Naive thymus-derived CD8-positive, alpha-beta T cell (primary cell): ENCODE data around the gene CCDC197. TPM values are rescaled to one million over a fixed set of nuclear protein-coding genes. Genes with fewer than 3 reads are reported as not detected.

Experiments used
- ATAC-seq, 2 donors: fragments of 150-1000 bp; cut with Tn5 transposase in 1 of 2; sonication (Bioruptor Pico), chemical (Tn5 transposase) in 1 of 2; 1 replicate in 1 of 2; 2 replicates in 1 of 2; pipeline ENCODE4 v1.10.0; 2021; ENCODE audit warnings: mild to moderate bottlenecking in 2 of 2, moderate library complexity in 2 of 2
- POLR2A ChIA-PET: fragments of 350-600 bp; sonication (Branson Sonifier 250); formaldehyde crosslinking; loops from one replicate; lab custom pipeline; 2021; ENCODE audit warnings: antibody characterized with exemption; lab: Charles Lee
- DNase-seq, 10 donors: peaks; one replicate each; pipeline versions ENCODE4 v3.0.0 to v3.0.0-alpha.2; 2020 to 2022
- H3K27ac Mint-ChIP-seq, 10 donors: one replicate each; pipeline ENCODE4 v1.8.0; 2020 to 2022; ENCODE audit warnings: mild to moderate bottlenecking in 10 of 10, mixed read lengths in 10 of 10, moderate library complexity in 4 of 10, inconsistent platforms in 1 of 10
- H3K27me3 Mint-ChIP-seq, 5 donors: one replicate each; pipeline ENCODE4 v1.8.0; 2021 to 2022; ENCODE audit warnings: mixed read lengths in 5 of 5
- H3K36me3 Mint-ChIP-seq, 3 donors: one replicate each; pipeline ENCODE4 v1.8.0; 2020 to 2022; ENCODE audit warnings: mixed read lengths in 3 of 3, mild to moderate bottlenecking in 2 of 3, inconsistent platforms in 1 of 3
- H3K4me1 Mint-ChIP-seq, 4 donors: one replicate each; pipeline ENCODE4 v1.8.0; 2021 to 2022; ENCODE audit warnings: mixed read lengths in 4 of 4
- H3K4me3 Mint-ChIP-seq, 10 donors: one replicate each; pipeline ENCODE4 v1.8.0; 2020 to 2022; ENCODE audit warnings: mild to moderate bottlenecking in 10 of 10, mixed read lengths in 10 of 10, moderate library complexity in 6 of 10, inconsistent platforms in 1 of 10
- H3K9me3 Mint-ChIP-seq, 9 donors: one replicate each; pipeline ENCODE4 v1.8.0; 2020 to 2022; ENCODE audit warnings: mixed read lengths in 9 of 9, mild to moderate bottlenecking in 3 of 9, inconsistent platforms in 1 of 9, moderate library complexity in 1 of 9
- polyA plus RNA-seq, 3 donors: library from polyadenylated mRNA; unstranded; fragments of 300-500 nt; fragmentation: Illumina TruSeq; gene quantifications; one replicate each; pipeline ENCODE4 v1.2.3, GENCODE V29; 2021
- total RNA-seq, 8 experiments: library from RNA in 2 of 8; stranded (reverse) in 2 of 8; gene quantifications; one replicate each; pipeline ENCODE4 v1.2.3 and lab custom pipeline; 2021 to 2026

The CCDC197 gene
- total and polyA plus RNA-seq, 5 experiments from 2014 or later = not detected

DNA sequence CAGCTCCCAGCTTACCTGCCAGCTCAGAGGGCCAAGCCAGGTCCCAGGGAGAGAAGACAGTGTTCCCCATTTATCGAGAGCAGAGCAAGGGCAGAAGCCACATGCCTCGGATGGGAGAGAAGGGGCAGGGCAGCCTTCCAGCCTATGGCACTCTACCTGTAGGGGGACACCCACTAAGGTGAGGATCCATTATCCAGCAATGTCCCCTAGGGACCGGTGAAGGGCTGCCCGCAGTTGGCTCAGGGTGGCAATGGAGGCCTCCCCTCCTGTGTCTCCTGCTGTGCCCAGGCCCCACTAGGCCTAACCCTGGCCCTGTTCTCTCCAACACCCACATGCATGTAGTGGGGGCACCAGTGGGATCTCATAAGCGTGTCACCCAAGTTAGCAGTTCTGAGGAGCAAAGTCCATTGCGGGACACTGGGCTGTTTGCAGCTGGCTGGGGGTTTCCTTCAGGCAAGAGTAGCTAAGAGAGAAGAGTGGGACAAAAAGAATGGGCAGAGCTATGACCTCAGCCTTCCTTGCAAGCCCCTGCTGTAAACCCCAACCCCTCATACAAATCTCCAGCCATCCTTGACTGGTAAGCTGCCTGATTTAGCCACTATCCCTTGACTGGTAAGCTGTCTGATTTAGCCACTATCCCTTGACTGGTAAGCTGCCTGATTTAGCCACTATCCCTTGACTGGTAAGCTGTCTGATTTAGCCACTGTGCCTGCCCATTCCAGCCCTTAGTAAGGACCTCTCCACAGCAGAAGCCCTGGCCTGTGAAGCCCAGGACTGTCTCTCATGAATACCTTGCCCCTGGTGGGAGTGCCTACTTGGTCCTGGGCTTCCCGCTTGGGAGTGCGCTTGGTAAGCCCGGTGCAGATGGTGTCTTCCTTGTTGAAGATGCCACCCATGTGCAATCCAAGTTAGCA is 15.5 kb upstream of the CCDC197 start:
- POLR2A ChIA-PET = no interaction called here
- no peak overlapping the region for H3K27ac Mint-ChIP-seq
- H3K4me3 Mint-ChIP-seq = no peak overlapping the region
- DNase-seq = no peak
- peaks cover 0 to 26% (median 7%) of the 10 kb centered on the region in 9 donors for H3K9me3 Mint-ChIP-seq
- ATAC-seq = no peak
- H3K27me3 Mint-ChIP-seq = peaks cover 0 to 10% (median 1%) of the 10 kb centered on the region in 5 donors
- H3K4me1 Mint-ChIP-seq = peaks cover 19 to 47% (median 40%) of the 10 kb centered on the region in 4 donors
- H3K36me3 Mint-ChIP-seq = peaks cover 0 to 8% (median 3%) of the 10 kb centered on the region in 3 donors

- no peak for DNase-seq
Observed at GRCh38 chr14:93982230-93983007, 14.7 kb upstream of the CCDC197 start.

DNA sequence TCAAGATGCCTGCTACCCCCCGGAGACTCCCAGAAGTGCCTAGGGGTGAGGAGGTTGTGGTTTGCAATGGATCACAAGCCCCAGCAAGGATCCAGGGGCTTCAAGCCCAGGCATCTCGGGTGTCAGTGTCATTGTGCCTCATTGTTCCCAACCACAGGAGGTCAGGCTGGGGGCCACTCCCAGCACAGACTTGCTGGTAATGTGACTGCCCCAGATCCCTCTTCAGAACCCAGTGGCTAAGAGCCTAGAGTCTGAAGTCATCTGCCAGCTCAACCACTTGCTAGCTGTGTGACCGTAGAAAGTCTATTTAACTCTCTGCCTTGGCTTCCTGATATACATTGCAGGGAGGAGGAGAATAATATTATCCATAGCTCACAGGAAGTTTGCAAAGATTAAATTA is 13.0 kb upstream of the CCDC197 start:
- Mint-ChIP-seq H3K36me3 (no peaks in the 10 kb centered on the region), H3K4me1 (peaks cover 10 to 23% (median 15%) of the 10 kb centered on the region in 4 donors), H3K9me3 (peaks cover 0 to 4% (median 0%) of the 10 kb centered on the region in 9 donors), H3K27ac (no peak overlapping the region), H3K27me3 (peaks cover 0 to 12% (median 3%) of the 10 kb centered on the region in 5 donors), H3K4me3 (no peak overlapping the region)
- no peak for ATAC-seq
- DNase-seq = no peak
- POLR2A ChIA-PET = interaction anchor here (1.3 kb wide), 2 partner anchors 10 to 142 kb away, joined by 3 read pairs; no protein-coding TSS in a partner anchor

More at GRCh38 chr14:93982230-93983007, 14.7 kb upstream of the CCDC197 start:
- no peak for ATAC-seq
- POLR2A ChIA-PET = no interaction called here
- H3K9me3 Mint-ChIP-seq = peaks cover 0 to 18% (median 3%) of the 10 kb centered on the region in 9 donors
- H3K27me3 Mint-ChIP-seq = peaks cover 0 to 12% (median 3%) of the 10 kb centered on the region in 5 donors
- H3K36me3 Mint-ChIP-seq = peaks cover 0 to 6% (median 2%) of the 10 kb centered on the region in 3 donors
- no peak overlapping the region for H3K27ac Mint-ChIP-seq
- H3K4me3 Mint-ChIP-seq = no peak overlapping the region
- peaks cover 16 to 39% (median 32%) of the 10 kb centered on the region in 4 donors for H3K4me1 Mint-ChIP-seq

DNA sequence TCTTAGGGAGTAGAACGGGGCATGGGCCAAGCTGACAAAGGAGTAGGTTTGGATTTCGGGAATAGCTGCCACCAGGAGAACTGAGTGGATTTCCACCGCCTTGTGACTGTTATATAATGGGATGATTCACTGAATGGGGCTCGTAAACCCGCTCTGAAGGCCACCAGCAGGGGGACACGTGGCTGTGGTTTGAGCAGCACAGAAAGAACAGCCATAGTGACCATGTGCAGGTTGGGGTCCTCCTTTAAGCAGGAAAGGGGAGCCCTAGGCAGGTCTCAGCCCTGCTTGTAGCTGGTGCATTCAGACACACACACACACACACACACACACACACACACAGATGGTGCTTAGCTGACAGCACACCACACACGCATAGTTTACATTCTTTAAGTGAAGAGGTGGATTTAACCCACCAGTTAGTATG is 12.1 kb upstream of the CCDC197 start:
- no peak overlapping the region for H3K4me3 Mint-ChIP-seq
- no peak overlapping the region for H3K27ac Mint-ChIP-seq
- DNase-seq (no peak), ATAC-seq (no peak)
- POLR2A ChIA-PET = interaction anchor here (1.3 to 1.6 kb wide), 4 partner anchors 9 to 141 kb away, joined by 3 to 7 read pairs (median 5); no protein-coding TSS in a partner anchor
- H3K36me3 Mint-ChIP-seq = no peaks in the 10 kb centered on the region
- H3K27me3 Mint-ChIP-seq = peaks cover 0 to 14% (median 3%) of the 10 kb centered on the region in 5 donors
- peaks cover 4 to 17% (median 14%) of the 10 kb centered on the region in 4 donors for H3K4me1 Mint-ChIP-seq
- H3K9me3 Mint-ChIP-seq = no peaks in the 10 kb centered on the region

GRCh38 chr14:93986955-93987354 is 10.1 kb upstream of the CCDC197 start:
- DNase-seq (no peak), ATAC-seq (no peak)
- peaks cover 0 to 18% (median 3%) of the 10 kb centered on the region in 5 donors for H3K27me3 Mint-ChIP-seq
- no peaks in the 10 kb centered on the region for H3K36me3 Mint-ChIP-seq
- H3K4me1 Mint-ChIP-seq = peaks cover 0 to 9% (median 1%) of the 10 kb centered on the region in 4 donors
- H3K9me3 Mint-ChIP-seq = no peaks in the 10 kb centered on the region
- no peak overlapping the region for H3K4me3 Mint-ChIP-seq
- H3K27ac Mint-ChIP-seq = no peak overlapping the region
- POLR2A ChIA-PET = interaction anchor here (0.6 kb wide), 1 partner anchor 25 kb away, joined by 3 read pairs; no protein-coding TSS in a partner anchor

DNA sequence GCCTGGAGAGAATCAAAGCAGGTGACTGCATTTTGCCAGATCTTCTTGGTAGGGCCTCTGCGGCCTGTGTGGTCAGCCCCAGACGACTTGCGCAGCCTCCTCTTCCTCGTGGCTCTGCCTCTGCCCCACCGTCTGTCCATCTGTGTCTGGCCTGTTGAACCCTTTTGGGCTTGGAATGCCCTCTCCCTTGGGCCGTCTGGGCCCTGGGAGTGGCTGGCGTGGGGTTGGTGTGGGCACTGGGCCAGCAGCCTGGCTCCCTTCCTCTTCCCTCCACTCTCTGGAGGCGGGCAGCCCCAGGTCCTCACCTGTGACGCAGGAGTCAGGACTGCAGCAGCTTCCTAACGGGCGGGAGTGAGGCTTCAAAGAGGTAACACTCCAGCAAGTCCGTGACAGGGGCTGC is 9.7 kb upstream of the CCDC197 start:
- DNase-seq (no peak), ATAC-seq (no peak)
- POLR2A ChIA-PET = interaction anchor here (0.6 kb wide), 1 partner anchor 24 kb away, joined by 3 read pairs; no protein-coding TSS in a partner anchor
- Mint-ChIP-seq H3K4me1 (peaks cover 0 to 9% (median 1%) of the 10 kb centered on the region in 4 donors), H3K4me3 (no peak overlapping the region), H3K27ac (no peak overlapping the region), H3K9me3 (no peaks in the 10 kb centered on the region), H3K27me3 (peaks cover 0 to 19% (median 3%) of the 10 kb centered on the region in 5 donors), H3K36me3 (no peaks in the 10 kb centered on the region)

DNA sequence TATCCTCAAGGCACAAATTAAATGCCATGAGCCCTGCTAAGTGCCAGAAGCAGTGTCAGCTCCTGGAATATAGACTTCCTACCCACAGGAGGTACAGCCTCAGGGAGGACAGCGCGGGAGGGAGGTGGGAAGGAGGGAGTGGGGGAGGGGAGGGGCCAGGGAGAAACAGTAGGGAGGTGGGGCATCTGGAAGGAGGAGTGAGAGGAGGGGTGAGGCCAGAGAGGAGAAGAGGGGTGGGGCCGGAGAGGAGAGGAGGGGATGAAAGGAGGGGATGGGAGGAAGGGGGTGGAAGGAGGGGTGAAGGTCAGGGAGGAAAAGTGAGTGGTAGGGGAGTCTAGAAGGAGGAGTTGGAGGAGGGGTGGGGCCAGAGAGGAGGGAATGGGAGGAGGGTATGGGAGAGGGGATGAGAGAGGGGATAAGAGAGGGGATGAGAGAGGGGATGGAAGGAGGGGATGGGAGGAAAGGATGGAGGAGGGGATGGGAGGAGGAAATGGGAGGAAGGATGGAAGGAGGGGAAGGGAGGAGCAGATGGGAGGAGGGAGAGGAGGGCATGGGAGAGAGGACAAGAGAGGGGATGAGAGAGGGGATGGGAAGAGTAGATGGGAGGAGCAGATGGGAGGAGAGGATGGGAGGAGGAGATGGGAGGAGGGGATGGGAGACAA is 9.2 kb upstream of the CCDC197 start:
- peaks cover 0 to 19% (median 3%) of the 10 kb centered on the region in 5 donors for H3K27me3 Mint-ChIP-seq
- no peak overlapping the region for H3K27ac Mint-ChIP-seq
- DNase-seq = no peak
- ATAC-seq = no peak
- no peak overlapping the region for H3K4me3 Mint-ChIP-seq
- H3K36me3 Mint-ChIP-seq = no peaks in the 10 kb centered on the region
- POLR2A ChIA-PET = no interaction called here
- peaks cover 0 to 9% (median 1%) of the 10 kb centered on the region in 4 donors for H3K4me1 Mint-ChIP-seq
- no peaks in the 10 kb centered on the region for H3K9me3 Mint-ChIP-seq

DNA sequence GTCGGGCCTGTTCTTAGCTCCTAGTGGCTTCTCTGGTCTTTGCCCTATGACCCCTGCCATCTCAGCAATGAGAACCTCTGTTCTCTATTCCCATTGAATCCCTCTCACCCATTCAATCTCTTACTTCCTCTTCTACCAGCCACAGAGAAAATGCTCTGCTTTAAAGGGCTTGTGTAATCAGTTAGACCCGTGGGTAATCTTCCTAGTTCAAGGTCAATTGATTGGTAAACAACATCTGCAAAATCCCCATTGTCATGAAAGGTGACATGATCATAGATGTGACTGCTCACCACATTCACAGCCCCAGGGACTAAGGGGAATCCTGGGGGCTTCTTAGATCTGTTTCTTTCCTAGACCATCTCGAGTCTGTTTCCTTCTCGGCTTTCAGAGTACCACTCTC is 7.2 kb upstream of the CCDC197 start:
- no peak for DNase-seq
- Mint-ChIP-seq H3K9me3 (no peaks in the 10 kb centered on the region), H3K27ac (no peak overlapping the region), H3K36me3 (no peaks in the 10 kb centered on the region), H3K4me1 (peaks cover 0 to 8% (median 1%) of the 10 kb centered on the region in 4 donors), H3K4me3 (no peak overlapping the region), H3K27me3 (peaks cover 0 to 15% (median 3%) of the 10 kb centered on the region in 5 donors)
- POLR2A ChIA-PET = no interaction called here
- no peak for ATAC-seq

- DNase-seq (no peak), ATAC-seq (no peak)
- no peaks in the 10 kb centered on the region for H3K36me3 Mint-ChIP-seq
- H3K27me3 Mint-ChIP-seq = peaks cover 0 to 11% (median 3%) of the 10 kb centered on the region in 5 donors
- H3K27ac Mint-ChIP-seq = no peak overlapping the region
- no peak overlapping the region for H3K4me3 Mint-ChIP-seq
- peaks cover 0 to 13% (median 1%) of the 10 kb centered on the region in 4 donors for H3K4me1 Mint-ChIP-seq
- H3K9me3 Mint-ChIP-seq = no peaks in the 10 kb centered on the region
- POLR2A ChIA-PET = interaction anchor here (1.0 kb wide), 1 partner anchor 51 kb away, joined by 4 read pairs; no protein-coding TSS in a partner anchor
Observed at GRCh38 chr14:93991212-93991611, 5.9 kb upstream of the CCDC197 start.

- DNase-seq = no peak
- Mint-ChIP-seq H3K36me3 (no peaks in the 10 kb centered on the region), H3K27me3 (peaks cover 0 to 9% (median 3%) of the 10 kb centered on the region in 5 donors), H3K4me3 (no peak overlapping the region), H3K27ac (no peak overlapping the region), H3K9me3 (no peaks in the 10 kb centered on the region), H3K4me1 (peaks cover 0 to 13% (median under 1%) of the 10 kb centered on the region in 4 donors)
- ATAC-seq = no peak
- POLR2A ChIA-PET = interaction anchor here (1.0 kb wide), 1 partner anchor 52 kb away, joined by 4 read pairs; no protein-coding TSS in a partner anchor
Observed at GRCh38 chr14:93991649-93992048, 5.5 kb upstream of the CCDC197 start.

- DNase-seq = no peak
- Mint-ChIP-seq H3K9me3 (no peaks in the 10 kb centered on the region), H3K27me3 (peaks cover 0 to 8% (median 2%) of the 10 kb centered on the region in 5 donors), H3K4me1 (peaks cover 0 to 13% (median 0%) of the 10 kb centered on the region in 4 donors), H3K27ac (peak overlapping the region in 1 of 10 donors; percentile 53), H3K36me3 (no peaks in the 10 kb centered on the region), H3K4me3 (no peak overlapping the region)
- no peak for ATAC-seq
- POLR2A ChIA-PET = interaction anchor here (1.0 kb wide), 1 partner anchor 9 kb away, joined by 3 read pairs; no protein-coding TSS in a partner anchor
Observed at GRCh38 chr14:93993382-93993781, 3.7 kb upstream of the CCDC197 start.
